Small intestine (tissue), 7 donors: ENCODE measurements around the gene AOPEP. TPM values are rescaled to one million over a fixed set of nuclear protein-coding genes. Genes with fewer than 3 reads are reported as not detected.

Experiments used
- DNase-seq, 2 donors: peaks; one replicate each; pipeline versions ENCODE4 v3.0.0 to v3.0.0-alpha.2; 2013
- FAIRE-seq: peaks from 2 replicates; lab custom pipeline; 2012; peaks lifted over from hg19 to GRCh38; lab: Jason Lieb, UNC
- H3K27ac ChIP-seq, 3 donors: one replicate each; pipeline ENCODE4 v1.5.1; 2013; ENCODE audit warnings: low read length in 2 of 3, mild to moderate bottlenecking in 2 of 3, control low read depth in 1 of 3, inconsistent platforms in 1 of 3, low read depth in 1 of 3, moderate library complexity in 1 of 3
- H3K27me3 ChIP-seq, 3 donors: one replicate each; pipeline ENCODE4 v1.6.1; 2013; ENCODE audit warnings: low read length in 3 of 3, inconsistent platforms in 1 of 3; ENCODE audit not compliant: control insufficient read depth in 3 of 3, insufficient read depth in 3 of 3
- H3K36me3 ChIP-seq, 3 donors: one replicate each; pipeline ENCODE4 v1.6.1; 2013; ENCODE audit warnings: low read length in 3 of 3, inconsistent platforms in 1 of 3, low read depth in 1 of 3, mild to moderate bottlenecking in 1 of 3, moderate library complexity in 1 of 3; ENCODE audit not compliant: control insufficient read depth in 3 of 3, insufficient read depth in 2 of 3
- H3K4me1 ChIP-seq, 3 donors: one replicate each; pipeline ENCODE4 v1.6.1; 2013; ENCODE audit warnings: low read length in 2 of 3, inconsistent platforms in 1 of 3, low read depth in 1 of 3, mild to moderate bottlenecking in 1 of 3, moderate library complexity in 1 of 3; ENCODE audit not compliant: control insufficient read depth in 3 of 3, insufficient read depth in 2 of 3
- H3K4me3 ChIP-seq, 3 donors: one replicate each; pipeline ENCODE4 v1.5.1; 2013; ENCODE audit warnings: low read length in 3 of 3, control low read depth in 1 of 3, inconsistent platforms in 1 of 3, low read depth in 1 of 3, mild to moderate bottlenecking in 1 of 3, moderate library complexity in 1 of 3
- H3K9me3 ChIP-seq, 2 donors: one replicate each; pipeline ENCODE4 v1.6.1; 2013; ENCODE audit warnings: low read depth in 1 of 2, low read length in 1 of 2; ENCODE audit not compliant: control insufficient read depth in 2 of 2, insufficient read depth in 1 of 2
- WGBS, 3 donors: extraction: QIAGEN DNeasy Blood & Tissue Kit; methylation state at CpG; one replicate each; pipeline ENCODE4 v1.1.7; 2013; 5-methylcytosine and 5-hydroxymethylcytosine counted together
- polyA plus RNA-seq, 4 donors: library from polyadenylated mRNA; stranded (reverse) in 3 of 4; unstranded in 1 of 4; fragments of 200-250 nt in 3 of 4; fragments of 120-200 nt in 1 of 4; gene quantifications; one replicate each; pipeline versions ENCODE4 v1.2.1 to v1.2.3, GENCODE V29; 2013
- donor health status: healthy with polysubstance abuse.
- donor health status: control.
- donor health status: control.
- donor health status: Bipolar disorder and iron deficiency.
- donor health status: healthy.

The AOPEP gene
- polyA plus RNA-seq, 4 donors = 26.3 to 34.7 (median 28.4) TPM

DNA sequence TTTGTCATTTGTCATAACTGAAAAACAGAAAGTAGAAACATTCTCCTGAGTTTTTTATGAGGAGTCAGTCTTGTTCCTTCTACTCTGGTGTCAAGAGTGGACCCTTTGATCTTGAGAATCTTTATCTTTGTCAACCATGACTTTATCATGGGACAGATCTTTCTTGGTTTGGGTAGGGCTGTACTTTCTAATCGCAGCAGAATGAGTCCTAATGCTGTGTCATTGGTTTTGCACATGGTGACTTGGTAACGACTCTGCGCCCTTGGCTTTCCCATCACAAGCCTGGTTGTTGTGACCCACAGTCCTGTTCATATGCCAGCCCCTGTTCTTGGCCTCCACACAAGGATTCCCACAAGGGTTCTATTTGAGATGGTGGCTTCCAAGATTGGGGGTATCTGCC is 45.6 kb downstream of the AOPEP start:
- H3K4me1 ChIP-seq = peaks cover 0 to 6% (median 0%) of the 10 kb centered on the region in 3 donors
- H3K36me3 ChIP-seq = peaks cover 0 to 3% (median 0%) of the 10 kb centered on the region in 3 donors
- 88 to 93% (median 90%) methylated on average over 3 of the region's 3 CpGs for WGBS, 3 donors
- no peak overlapping the region for H3K4me3 ChIP-seq
- no peaks in the 10 kb centered on the region for H3K9me3 ChIP-seq
- H3K27me3 ChIP-seq = no peaks in the 10 kb centered on the region
- FAIRE-seq (no peak), DNase-seq (no peak)
- H3K27ac ChIP-seq = no peak overlapping the region

DNA sequence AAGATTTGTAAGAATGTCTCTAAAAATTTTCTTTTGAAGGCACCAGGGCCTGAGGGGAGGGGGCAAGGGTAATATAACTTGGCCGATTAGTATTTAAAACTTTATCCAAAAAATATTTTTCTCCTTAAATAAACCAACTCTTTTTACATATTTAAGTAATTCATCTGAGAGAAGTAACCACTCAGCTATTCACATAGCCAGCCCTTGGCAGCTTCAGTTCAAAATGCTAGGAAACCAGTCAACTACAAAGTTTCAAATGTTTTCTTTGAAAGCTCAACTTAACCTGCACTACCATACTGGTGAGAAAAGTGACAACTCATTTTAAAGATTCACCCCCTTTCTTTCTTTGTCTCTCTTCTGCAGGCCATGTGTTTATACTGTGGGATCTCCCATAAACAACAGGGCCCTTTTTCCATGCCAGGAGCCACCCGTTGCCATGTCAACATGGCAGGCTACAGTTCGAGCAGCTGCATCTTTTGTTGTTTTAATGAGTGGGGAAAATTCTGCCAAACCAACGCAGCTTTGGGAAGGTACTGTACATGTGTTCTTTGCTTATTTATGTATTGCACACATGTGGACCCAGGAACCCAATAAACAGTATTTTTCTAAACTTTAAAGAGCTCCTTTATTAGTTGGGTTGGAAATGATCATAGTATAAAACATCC is 46.3 kb downstream of the AOPEP start:
- H3K4me1 ChIP-seq = peaks cover 0 to 6% (median 0%) of the 10 kb centered on the region in 3 donors
- 68 to 91% (median 90%) methylated on average over 4 of the region's 4 CpGs for WGBS, 3 donors
- FAIRE-seq = no peak

DNA sequence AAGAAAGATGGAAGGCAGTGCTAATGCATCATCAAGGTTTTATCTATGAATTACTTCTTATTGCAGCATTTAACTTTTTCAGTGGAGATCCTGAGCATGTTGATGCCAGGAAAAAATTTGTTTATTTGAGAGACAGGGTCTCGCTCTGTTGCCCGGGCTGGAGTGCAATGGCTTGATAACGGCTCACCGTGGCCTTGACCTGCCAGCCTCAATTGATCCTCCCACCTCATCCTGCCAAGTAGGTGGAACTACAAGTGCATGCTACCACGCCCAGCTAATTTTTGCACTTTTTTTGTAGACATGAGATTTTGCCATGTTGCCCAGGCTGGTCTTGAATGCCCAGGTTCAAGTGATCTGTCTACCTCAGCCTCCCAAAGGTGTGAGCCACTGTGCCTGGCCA is 47.2 kb downstream of the AOPEP start:
- Histone ChIP-seq H3K9me3 (no peaks in the 10 kb centered on the region), H3K27ac (no peak overlapping the region), H3K4me3 (no peak overlapping the region), H3K36me3 (peaks cover 0 to 3% (median 0%) of the 10 kb centered on the region in 3 donors), H3K27me3 (no peaks in the 10 kb centered on the region), H3K4me1 (peaks cover 0 to 6% (median 0%) of the 10 kb centered on the region in 3 donors)
- FAIRE-seq (no peak), DNase-seq (no peak)
- 84 to 93% (median 90%) methylated on average over 5 of the region's 5 CpGs for WGBS, 3 donors

More for the DNA sequence above, 46.3 kb downstream of the AOPEP start:
- no peaks in the 10 kb centered on the region for H3K9me3 ChIP-seq
- H3K36me3 ChIP-seq = peaks cover 0 to 3% (median 0%) of the 10 kb centered on the region in 3 donors
- H3K27ac ChIP-seq = peak overlapping the region in 1 of 3 donors; percentile 9
- no peak overlapping the region for H3K4me3 ChIP-seq
- no peaks in the 10 kb centered on the region for H3K27me3 ChIP-seq
- DNase-seq = no peak

DNA sequence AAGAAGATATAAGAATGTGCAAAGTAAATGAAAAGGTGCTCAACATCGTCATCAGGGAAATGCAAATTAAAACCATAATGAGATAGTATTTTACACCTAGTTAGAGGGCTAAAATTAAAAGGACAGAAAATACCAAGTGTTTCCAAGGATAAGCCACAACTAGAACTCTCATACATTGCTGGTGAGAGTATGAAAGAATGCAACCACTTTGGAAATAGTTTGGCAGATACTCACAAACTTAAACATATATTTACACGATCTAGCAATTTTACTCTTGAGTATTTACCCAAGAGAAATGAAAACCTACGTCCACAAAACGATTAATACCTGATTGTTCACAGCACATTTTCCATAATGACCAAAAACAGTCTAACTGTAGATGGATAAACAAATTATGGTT is 51.5 kb downstream of the AOPEP start:
- H3K4me1 ChIP-seq = no peaks in the 10 kb centered on the region
- no peak for FAIRE-seq
- peaks cover 0 to 3% (median 0%) of the 10 kb centered on the region in 3 donors for H3K36me3 ChIP-seq
- no peak overlapping the region for H3K27ac ChIP-seq
- no peaks in the 10 kb centered on the region for H3K27me3 ChIP-seq
- H3K4me3 ChIP-seq = no peak overlapping the region
- no peak for DNase-seq
- WGBS, 3 donors = 73 to 79% (median 75%) methylated on average over 4 of the region's 4 CpGs
- no peaks in the 10 kb centered on the region for H3K9me3 ChIP-seq

DNA sequence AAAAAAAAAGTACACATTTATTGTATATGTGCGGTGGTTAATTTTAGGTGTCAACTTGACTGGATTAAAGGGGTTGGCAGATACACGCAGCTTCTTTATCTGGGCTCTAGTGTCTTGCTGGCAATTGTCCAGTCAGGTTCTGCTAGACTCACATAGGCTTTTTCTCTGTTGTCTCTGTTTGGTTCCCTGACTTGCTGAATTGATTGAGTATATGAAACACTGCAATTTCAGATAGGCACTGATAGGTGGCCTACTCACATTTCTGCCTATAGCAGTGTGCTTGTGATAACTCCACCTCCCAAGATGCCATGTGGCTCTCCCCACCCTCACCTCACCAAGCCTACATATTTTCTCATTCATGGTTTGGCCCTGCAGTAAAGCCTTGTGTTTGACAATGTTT is 52.5 kb downstream of the AOPEP start:
- no peaks in the 10 kb centered on the region for H3K36me3 ChIP-seq
- no peaks in the 10 kb centered on the region for H3K27me3 ChIP-seq
- no peaks in the 10 kb centered on the region for H3K9me3 ChIP-seq
- H3K27ac ChIP-seq = no peak overlapping the region
- H3K4me1 ChIP-seq = no peaks in the 10 kb centered on the region
- FAIRE-seq = no peak
- H3K4me3 ChIP-seq = no peak overlapping the region
- no peak for DNase-seq
- WGBS, 3 donors = 84 to 89% (median 85%) methylated on average over 2 of the region's 2 CpGs

DNA sequence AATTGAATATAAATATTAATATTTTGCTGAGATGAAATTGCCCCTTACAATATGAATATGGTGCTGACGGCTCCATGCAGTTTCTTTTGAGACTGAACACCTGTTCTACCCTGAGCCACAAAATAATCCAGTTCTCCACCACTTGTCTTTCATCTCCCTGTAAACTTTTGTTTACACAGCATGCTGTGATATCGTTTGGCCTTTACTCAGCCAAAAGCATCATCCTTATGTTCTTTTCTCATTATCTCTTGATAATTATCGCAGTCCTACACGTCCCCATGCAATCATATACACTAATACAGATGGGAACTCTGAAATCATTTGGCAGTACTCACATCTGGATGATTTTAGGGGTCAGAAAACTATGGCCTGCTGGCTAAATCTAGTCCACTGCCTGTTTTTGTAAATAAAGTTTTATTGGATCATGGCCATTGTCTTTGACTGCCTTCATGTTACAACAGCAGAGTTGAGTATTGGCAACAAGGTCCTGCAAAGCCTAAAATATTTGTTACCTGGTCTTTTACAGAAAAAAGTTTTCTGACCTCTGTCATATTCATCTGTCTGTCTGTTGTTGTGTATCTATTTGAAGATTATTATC is 53.3 kb downstream of the AOPEP start:
- FAIRE-seq = no peak
- DNase-seq = no peak
- Histone ChIP-seq H3K4me1 (no peaks in the 10 kb centered on the region), H3K36me3 (no peaks in the 10 kb centered on the region), H3K27ac (no peak overlapping the region), H3K4me3 (no peak overlapping the region), H3K9me3 (no peaks in the 10 kb centered on the region), H3K27me3 (no peaks in the 10 kb centered on the region)
- WGBS, 3 donors = 59 to 77% (median 76%) methylated on average over 4 of the region's 4 CpGs

DNA sequence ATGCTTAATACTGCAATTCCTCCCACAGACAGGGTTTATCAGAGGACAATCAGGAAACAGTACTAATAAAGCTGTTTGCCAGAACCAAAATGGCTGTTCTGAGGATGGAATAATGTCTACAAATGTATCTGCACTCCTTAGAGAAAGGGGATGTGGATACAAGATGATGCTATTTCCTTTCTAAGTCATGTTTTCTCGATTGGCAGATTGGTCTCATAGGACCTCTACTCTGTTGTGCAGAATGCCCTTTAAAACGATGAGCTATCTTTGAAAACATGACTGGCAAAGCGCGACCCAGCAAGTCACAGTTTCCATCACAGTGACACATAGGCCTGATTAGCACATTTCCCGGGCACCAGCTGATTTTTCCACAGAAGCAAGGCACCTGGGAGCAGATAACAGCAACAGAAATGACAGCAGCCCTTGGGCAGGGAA is 54.0 kb downstream of the AOPEP start:
- DNase-seq (no peak), FAIRE-seq (no peak)
- H3K27ac ChIP-seq = no peak overlapping the region
- H3K4me3 ChIP-seq = no peak overlapping the region
- 71 to 79% (median 76%) methylated on average over 5 of the region's 5 CpGs for WGBS, 3 donors
- H3K9me3 ChIP-seq = no peaks in the 10 kb centered on the region
- H3K27me3 ChIP-seq = no peaks in the 10 kb centered on the region
- H3K36me3 ChIP-seq = no peaks in the 10 kb centered on the region
- H3K4me1 ChIP-seq = no peaks in the 10 kb centered on the region

DNA sequence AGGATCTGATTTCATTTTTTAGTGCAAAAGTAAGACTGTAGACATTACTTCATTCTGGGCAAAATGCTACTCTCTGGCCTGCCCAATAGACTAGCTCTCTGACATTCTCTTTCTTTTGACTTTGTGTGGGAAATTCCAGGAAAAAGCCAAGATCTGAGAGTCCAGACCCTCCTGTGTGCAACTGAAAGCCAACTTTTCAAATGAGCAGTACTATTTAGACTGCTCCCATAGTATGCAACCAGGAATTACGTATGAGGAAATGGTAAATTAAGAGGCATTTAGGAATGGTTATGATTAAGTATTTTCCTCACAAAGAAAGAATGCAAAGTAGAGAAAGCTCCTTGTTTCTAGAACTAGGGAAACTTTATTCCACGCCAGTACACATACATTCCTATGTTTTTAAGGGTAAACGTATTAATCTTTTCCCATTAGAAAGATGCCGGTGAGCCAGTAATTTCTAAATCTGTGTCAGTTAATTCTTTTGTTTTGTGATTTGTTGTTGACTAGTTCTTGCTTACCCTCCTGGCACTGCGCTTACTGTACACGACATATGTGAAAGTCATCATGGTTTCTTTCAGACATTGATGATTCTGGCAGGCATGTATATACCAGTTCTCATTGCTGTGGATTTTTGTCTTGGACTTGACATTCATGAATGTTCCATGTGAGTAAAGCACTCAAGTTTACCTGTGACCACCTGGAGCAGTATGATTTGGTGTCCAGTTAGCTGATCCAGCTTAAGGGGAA is 56.0 kb downstream of the AOPEP start:
- no peaks in the 10 kb centered on the region for H3K36me3 ChIP-seq
- 78 to 85% (median 79%) methylated on average over 6 of the region's 6 CpGs for WGBS, 3 donors
- no peaks in the 10 kb centered on the region for H3K4me1 ChIP-seq
- no peak overlapping the region for H3K27ac ChIP-seq
- H3K27me3 ChIP-seq = no peaks in the 10 kb centered on the region
- FAIRE-seq = no peak
- no peaks in the 10 kb centered on the region for H3K9me3 ChIP-seq
- DNase-seq = no peak
- no peak overlapping the region for H3K4me3 ChIP-seq
